Parathyroid adenoma (tissue), 2 donors: Measurements from ENCODE around the gene GNLY.

Source experiments
- H2AFZ ChIP-seq: fragments of 300-600 bp; sonication (generic); one replicate; pipeline ENCODE4 v1.7.0; 2017; ENCODE audit warnings: antibody characterized with exemption, mild to moderate bottlenecking
- H3K27ac ChIP-seq: fragments of 300-600 bp; sonication (generic); one replicate; pipeline ENCODE4 v1.7.0; 2017
- H3K27me3 ChIP-seq: fragments of 300-600 bp; sonication (generic); one replicate; pipeline ENCODE4 v1.7.0; 2017; ENCODE audit warnings: low read length; ENCODE audit not compliant: control insufficient read depth, insufficient read depth
- H3K36me3 ChIP-seq: fragments of 300-600 bp; sonication (generic); one replicate; pipeline ENCODE4 v1.7.0; 2017; ENCODE audit warnings: low read length; ENCODE audit not compliant: control insufficient read depth, insufficient read depth
- H3K4me1 ChIP-seq: fragments of 300-600 bp; sonication (generic); one replicate; pipeline ENCODE4 v1.7.0; 2017; ENCODE audit warnings: control low read depth
- H3K4me2 ChIP-seq: fragments of 300-600 bp; sonication (generic); one replicate; pipeline ENCODE4 v1.7.0; 2017; ENCODE audit warnings: low read length
- H3K4me3 ChIP-seq: fragments of 300-600 bp; sonication (generic); one replicate; pipeline ENCODE4 v1.7.0; 2017; ENCODE audit warnings: low read depth, low read length
- H3K79me2 ChIP-seq: fragments of 300-600 bp; sonication (generic); one replicate; pipeline ENCODE4 v1.7.0; 2017; ENCODE audit warnings: control low read depth
- H3K9ac ChIP-seq: fragments of 300-600 bp; sonication (generic); one replicate; pipeline ENCODE4 v1.7.0; 2017; ENCODE audit warnings: mild to moderate bottlenecking
- H3K9me3 ChIP-seq: fragments of 300-600 bp; sonication (generic); one replicate; pipeline ENCODE4 v1.7.0; 2017; ENCODE audit warnings: low read length; ENCODE audit not compliant: control insufficient read depth
- CTCF ChIP-seq: fragments of 300-600 bp; sonication (generic); IDR thresholded peaks from one replicate; pipeline ENCODE4 v1.7.0; 2017; ENCODE audit warnings: antibody characterized with exemption, mild to moderate bottlenecking
- donor health status: primary hyperparathyroidism.

Gene GNLY

DNA sequence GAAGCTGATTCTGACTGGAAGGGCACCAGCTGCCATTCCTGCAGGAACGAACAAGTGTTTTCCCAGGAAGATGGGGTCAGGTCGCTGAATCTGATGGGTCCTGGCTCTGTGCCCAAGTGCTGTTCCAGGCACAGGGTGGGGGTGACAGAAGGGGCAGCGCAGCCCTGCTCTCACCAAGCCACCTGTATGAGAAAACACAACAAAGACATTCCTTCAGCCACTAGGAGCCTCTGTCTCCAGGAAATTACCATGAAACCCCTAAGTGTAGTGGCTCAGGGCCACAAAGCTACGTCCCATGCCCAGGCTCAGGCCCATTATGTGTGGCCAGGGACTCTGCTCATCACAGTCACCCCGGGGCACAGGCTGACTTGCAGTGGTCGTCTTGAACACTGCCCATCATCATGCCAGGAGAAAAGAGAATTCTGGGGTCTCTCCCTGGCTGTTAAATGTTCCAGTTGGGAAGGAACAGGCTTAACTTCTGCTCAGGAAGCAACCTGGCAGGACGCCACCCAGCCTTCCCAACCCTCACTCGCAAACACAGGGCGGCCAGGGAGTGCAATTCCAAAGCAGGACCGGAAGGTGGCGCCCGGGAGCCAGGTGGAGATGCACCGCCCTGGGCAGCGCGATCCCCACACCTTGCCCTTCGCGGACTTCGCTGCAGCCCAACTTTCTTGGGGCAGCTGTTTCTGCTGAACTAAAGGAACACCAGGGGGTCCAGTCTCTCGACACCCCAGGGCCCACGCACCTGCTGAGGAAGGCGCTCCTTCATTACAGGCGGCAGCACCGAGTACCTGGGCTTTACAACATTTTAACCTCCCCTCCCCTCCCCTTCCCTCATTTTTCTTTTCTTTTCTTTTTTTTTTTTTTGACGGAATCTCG lies 15.1 kb upstream of the GNLY start:
- H3K27me3 ChIP-seq, result no peaks in the 10 kb centered on the region
- H3K9ac ChIP-seq, result no peak overlapping the region
- H3K9me3 ChIP-seq, result no peaks in the 10 kb centered on the region
- H3K4me2 ChIP-seq, result peak overlapping the region; percentile 59
- H3K4me1 ChIP-seq, result no peaks in the 10 kb centered on the region
- no peaks in the 10 kb centered on the region for H3K79me2 ChIP-seq
- no peak overlapping the region for H3K27ac ChIP-seq
- TF ChIP-seq CTCF, result peak; percentile 97
- H2AFZ ChIP-seq, result no peak overlapping the region
- H3K4me3 ChIP-seq, result peak overlapping the region; percentile 23
- H3K36me3 ChIP-seq, result no peaks in the 10 kb centered on the region

GRCh38 chr2:85680707-85681371 lies 13.3 kb upstream of the GNLY start:
- TF ChIP-seq CTCF, result no peak
- no peak overlapping the region for H2AFZ ChIP-seq
- H3K27me3 ChIP-seq, result no peaks in the 10 kb centered on the region
- H3K27ac ChIP-seq, result no peak overlapping the region
- no peaks in the 10 kb centered on the region for H3K9me3 ChIP-seq
- H3K4me1 ChIP-seq, result no peaks in the 10 kb centered on the region
- no peak overlapping the region for H3K9ac ChIP-seq
- no peak overlapping the region for H3K4me2 ChIP-seq
- no peaks in the 10 kb centered on the region for H3K79me2 ChIP-seq
- no peak overlapping the region for H3K4me3 ChIP-seq
- H3K36me3 ChIP-seq, result no peaks in the 10 kb centered on the region

- Histone ChIP-seq H3K79me2 (no peaks in the 10 kb centered on the region), H3K27ac (no peak overlapping the region)
- TF ChIP-seq CTCF, result no peak
Measured at GRCh38 chr2:85681372-85681763, 12.8 kb upstream of the GNLY start.

DNA sequence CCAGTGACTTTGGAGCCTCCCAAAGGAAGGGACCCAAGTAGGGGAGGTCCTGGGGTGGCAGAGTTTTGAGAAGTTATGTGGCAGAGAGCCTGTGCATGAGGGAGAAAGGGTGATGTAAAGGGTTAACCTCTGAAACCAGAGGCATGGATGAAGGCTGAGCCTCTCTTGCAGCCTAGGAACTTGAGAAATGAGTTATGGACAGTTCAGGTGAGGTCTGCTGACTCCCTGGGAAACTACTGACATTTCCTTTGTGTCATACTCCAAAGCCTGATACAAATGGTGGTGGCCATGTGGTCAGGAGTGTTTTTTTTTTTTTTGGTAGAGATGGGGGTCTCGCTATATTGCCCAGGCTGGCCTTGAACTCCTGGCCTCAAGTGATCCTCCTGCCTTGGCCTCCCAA lies 12.4 kb upstream of the GNLY start:
- Histone ChIP-seq H3K79me2 (no peaks in the 10 kb centered on the region), H3K4me2 (no peak overlapping the region), H3K27me3 (no peaks in the 10 kb centered on the region), H3K4me1 (no peaks in the 10 kb centered on the region), H3K36me3 (no peaks in the 10 kb centered on the region), H3K9me3 (no peaks in the 10 kb centered on the region), H2AFZ (no peak overlapping the region), H3K27ac (no peak overlapping the region), H3K9ac (no peak overlapping the region), H3K4me3 (no peak overlapping the region)
- no peak for TF ChIP-seq CTCF

More at GRCh38 chr2:85681372-85681763, 12.8 kb upstream of the GNLY start:
- Histone ChIP-seq H3K4me3 (no peak overlapping the region), H3K4me1 (no peaks in the 10 kb centered on the region), H3K9me3 (no peaks in the 10 kb centered on the region), H3K9ac (no peak overlapping the region), H3K36me3 (no peaks in the 10 kb centered on the region), H2AFZ (no peak overlapping the region), H3K4me2 (no peak overlapping the region), H3K27me3 (no peaks in the 10 kb centered on the region)
